IMR-90 (cell line): Measurements from ENCODE around the gene FGFBP2.

Experiments used
- CEBPB ChIP-seq: IDR thresholded peaks from 2 replicates; pipeline ENCODE4 v1.6.1; 2012; ENCODE audit warnings: low read depth, low read length, improper control_type of control experiment
- CTCF ChIP-seq: conservative IDR thresholded peaks from 2 replicates; pipeline ENCODE4 v1.5.1; 2012; ENCODE audit warnings: mild to moderate bottlenecking, low read depth, low read length, improper control_type of control experiment
- POLR2A ChIP-seq: IDR thresholded peaks from 2 replicates; pipeline ENCODE4 v1.6.1; 2012; ENCODE audit warnings: mild to moderate bottlenecking, low read depth, low read length
- RAD21 ChIP-seq: IDR thresholded peaks from 2 replicates; pipeline ENCODE4 v1.6.1; 2012; ENCODE audit warnings: low read length, improper control_type of control experiment

DNA sequence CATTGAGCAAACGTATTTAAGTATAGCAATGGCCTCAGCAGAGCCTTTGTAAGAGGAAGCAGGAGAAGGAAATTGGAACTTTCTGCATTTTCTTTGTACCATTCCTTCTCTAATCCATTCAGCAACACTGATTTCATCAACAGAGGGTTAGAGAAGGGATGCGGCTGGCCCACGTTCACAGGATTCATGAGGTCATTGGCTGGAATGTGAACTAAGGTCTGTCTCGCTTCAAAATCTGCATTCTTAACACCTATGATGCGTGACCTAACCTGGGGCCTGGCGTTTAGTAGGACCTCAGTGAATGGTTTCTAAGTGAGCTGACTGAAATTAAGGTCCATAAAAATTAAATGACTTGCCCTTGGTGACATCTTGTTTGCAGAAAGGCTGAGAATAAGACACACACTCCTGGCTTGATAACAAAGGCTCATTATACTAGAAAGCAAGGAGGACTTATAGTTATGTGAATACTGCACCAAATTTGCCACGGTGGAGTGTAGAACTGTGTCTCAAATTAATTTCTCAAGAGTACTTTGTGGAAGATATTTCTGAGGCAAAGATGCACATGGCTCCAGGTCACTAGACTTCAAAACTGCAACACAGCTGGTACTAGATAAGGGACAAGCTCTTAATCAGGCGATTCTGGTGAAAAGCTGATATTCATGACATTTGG lies 49.9 kb downstream of the FGFBP2 start:
- TF ChIP-seq POLR2A (no peak), CTCF (no peak), CEBPB (no peak), RAD21 (no peak)
